OCI-LY3 (cell line): ENCODE results near the gene HDHD3.

ENCODE experiments used
- H2AFZ ChIP-seq: fragments of 200-600, 300-600 bp; shearing (Covaris generic); 2 replicates; pipeline ENCODE4 v1.6.0; 2014; ENCODE audit warnings: antibody characterized with exemption, low read depth, low read length
- H3K27ac ChIP-seq: fragments of 200-600, 300-600 bp; sonication (generic); 2 replicates; pipeline ENCODE4 v1.5.1; 2014; ENCODE audit warnings: mild to moderate bottlenecking, low read length, moderate library complexity, mixed read lengths
- H3K27me3 ChIP-seq: fragments of 200-600, 300-600 bp; sonication (generic); 2 replicates; pipeline ENCODE4 v1.6.1; 2014; ENCODE audit warnings: low read depth, low read length, mixed read lengths
- H3K36me3 ChIP-seq: fragments of 200-600, 300-600 bp; sonication (generic); replicated peaks from 2 replicates; pipeline ENCODE3; 2014; ENCODE audit warnings: low read depth, low read length, mixed read lengths
- H3K4me1 ChIP-seq: fragments of 300-600, 200-600 bp; sonication (generic); 2 replicates; pipeline ENCODE4 v1.6.1; 2014; ENCODE audit warnings: low read length, mixed read lengths
- H3K4me2 ChIP-seq: fragments of 200-600, 300-600 bp; sonication (generic); 2 replicates; pipeline ENCODE4 v1.6.1; 2014; ENCODE audit warnings: low read length, mixed read lengths
- H3K4me3 ChIP-seq: fragments of 300-600, 200-600 bp; sonication (generic); 2 replicates; pipeline ENCODE4 v1.5.1; 2014; ENCODE audit warnings: antibody characterized with exemption, mild to moderate bottlenecking, low read length, moderate library complexity
- H3K79me2 ChIP-seq: fragments of 300-600, 200-600 bp; shearing (Covaris generic); 2 replicates; pipeline ENCODE4 v1.6.1; 2014; ENCODE audit warnings: mild to moderate bottlenecking, low read length, mixed read lengths
- H3K9ac ChIP-seq: fragments of 300-600, 200-600 bp; shearing (Covaris generic); 2 replicates; pipeline ENCODE4 v1.6.0; 2014; ENCODE audit warnings: mild to moderate bottlenecking, low read length, moderate library complexity
- H3K9me3 ChIP-seq: fragments of 200-600, 300-600 bp; shearing (Covaris generic); 2 replicates; pipeline ENCODE4 v1.6.1; 2014; ENCODE audit warnings: low read length, mixed read lengths; ENCODE audit not compliant: insufficient read depth
- H4K20me1 ChIP-seq: fragments of 200-600, 300-600 bp; sonication (generic); 2 replicates; pipeline ENCODE4 v1.6.1; 2016; ENCODE audit warnings: low read length, mixed read lengths; ENCODE audit not compliant: insufficient read depth
- CTCF ChIP-seq: fragments of 200-600, 300-600 bp; sonication (generic); IDR thresholded peaks from 2 replicates; pipeline ENCODE4 v1.5.1; 2014; ENCODE audit warnings: antibody characterized with exemption, low read length, low read depth
- EZH2phosphoT487 ChIP-seq: fragments of 200-600 bp; shearing (Covaris generic); IDR thresholded peaks from 2 replicates; pipeline ENCODE4 v1.6.1; 2018; ENCODE audit warnings: antibody characterized with exemption, mixed run types, low read depth

The HDHD3 gene

DNA sequence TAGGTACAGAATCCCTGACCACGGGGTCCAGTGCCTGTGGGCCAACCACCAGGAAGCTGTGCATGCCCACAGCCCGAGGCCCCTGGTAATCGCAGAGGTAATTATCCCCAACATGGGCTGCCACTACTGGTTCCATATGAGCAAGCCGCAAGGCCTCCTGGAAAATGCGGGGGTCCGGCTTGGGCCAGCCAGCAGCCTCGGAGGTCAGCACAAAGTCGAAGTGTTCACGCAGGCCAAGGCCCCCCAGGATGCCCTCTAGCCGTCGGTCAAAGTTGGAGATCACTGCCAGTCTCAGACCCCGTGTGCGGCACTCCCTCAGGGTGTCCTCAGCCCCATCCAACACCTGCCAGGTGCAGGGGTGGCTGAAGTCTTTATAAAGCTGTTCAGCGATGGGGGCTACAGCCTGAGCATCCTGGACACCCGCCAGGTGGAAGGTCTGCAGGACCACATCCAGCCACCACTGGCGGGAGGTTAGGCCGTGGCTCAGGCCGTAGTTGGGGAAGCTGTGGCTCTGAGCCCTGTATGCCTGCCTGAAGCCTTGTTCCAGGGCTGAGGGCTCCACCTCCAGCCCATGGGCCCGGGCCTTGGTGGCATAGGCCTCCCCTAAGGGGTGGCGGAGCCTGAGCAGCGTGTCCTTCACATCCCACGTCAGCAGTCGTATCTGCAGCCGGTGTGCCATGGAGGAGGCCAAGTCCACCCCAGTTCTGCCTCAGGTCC lies 3.0 kb downstream of the HDHD3 start:
- H3K9ac ChIP-seq: no peak overlapping the region
- no peaks in the 10 kb centered on the region for H3K9me3 ChIP-seq
- TF ChIP-seq CTCF (no peak), EZH2phosphoT487 (no peak)
- peaks cover 32% of the 10 kb centered on the region for H3K36me3 ChIP-seq
- no peaks in the 10 kb centered on the region; the same call in 1 of the 2 replicates for H4K20me1 ChIP-seq
- H2AFZ ChIP-seq: no peak overlapping the region
- H3K27me3 ChIP-seq: no peaks in the 10 kb centered on the region
- H3K79me2 ChIP-seq: peaks cover 11% of the 10 kb centered on the region
- H3K27ac ChIP-seq: no peak overlapping the region
- no peak overlapping the region for H3K4me3 ChIP-seq
- peaks cover 17% of the 10 kb centered on the region for H3K4me1 ChIP-seq
- H3K4me2 ChIP-seq: no peak overlapping the region

DNA sequence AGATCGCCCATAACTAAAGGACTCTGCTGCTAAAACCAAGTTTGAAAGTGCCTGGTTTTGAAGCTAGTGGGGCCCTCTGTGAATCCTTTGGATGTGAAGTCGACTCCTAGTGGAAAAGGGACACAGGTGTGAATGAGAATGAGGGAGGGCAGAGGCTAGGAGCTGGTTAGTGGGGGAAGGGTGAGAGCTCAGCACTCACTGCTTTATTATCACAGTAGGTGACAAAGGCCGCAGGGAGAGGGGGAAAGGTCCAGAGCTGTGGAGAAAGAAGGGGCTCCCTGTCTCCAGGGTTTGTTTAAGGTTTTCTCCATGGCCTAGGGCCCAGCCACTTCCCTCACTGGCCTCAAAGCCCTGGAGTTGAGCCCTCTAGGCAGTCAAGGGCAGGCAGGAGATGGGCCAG lies 3.5 kb downstream of the HDHD3 start:
- H3K4me2 ChIP-seq: no peak overlapping the region
- no peak overlapping the region for H3K27ac ChIP-seq
- H3K9me3 ChIP-seq: no peaks in the 10 kb centered on the region
- no peak overlapping the region for H3K9ac ChIP-seq
- peaks cover 11% of the 10 kb centered on the region for H3K79me2 ChIP-seq
- peaks cover 12% of the 10 kb centered on the region; the same call in 1 of the 2 replicates for H3K4me1 ChIP-seq
- H4K20me1 ChIP-seq: no peaks in the 10 kb centered on the region; the same call in 1 of the 2 replicates
- H3K36me3 ChIP-seq: peaks cover 32% of the 10 kb centered on the region
- no peaks in the 10 kb centered on the region for H3K27me3 ChIP-seq
- H3K4me3 ChIP-seq: no peak overlapping the region
- H2AFZ ChIP-seq: no peak overlapping the region
- TF ChIP-seq EZH2phosphoT487: no peak
- no peak for TF ChIP-seq CTCF

DNA sequence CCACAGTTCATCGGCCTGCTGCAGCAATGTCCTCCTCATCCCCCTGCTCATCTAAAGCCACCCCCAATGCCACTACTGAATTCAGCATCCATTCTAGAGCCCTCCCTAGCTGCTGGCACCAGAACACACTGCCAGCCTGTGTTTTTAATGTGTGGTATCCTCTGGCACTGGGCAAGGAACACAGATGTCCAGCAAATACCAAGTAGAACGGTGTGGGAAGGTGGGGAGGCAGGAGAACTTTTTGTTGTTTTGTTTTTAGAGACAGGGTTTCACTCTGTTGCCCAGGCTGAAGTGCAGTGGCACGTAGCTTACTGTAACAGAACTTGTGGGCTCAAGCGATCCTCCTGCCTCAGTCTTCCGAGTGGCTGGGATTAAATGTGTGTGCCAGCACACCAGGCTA lies 4.7 kb downstream of the HDHD3 start:
- no peaks in the 10 kb centered on the region for H3K9me3 ChIP-seq
- no peak overlapping the region for H3K9ac ChIP-seq
- no peaks in the 10 kb centered on the region for H3K27me3 ChIP-seq
- no peak overlapping the region for H2AFZ ChIP-seq
- peaks cover 11% of the 10 kb centered on the region for H3K79me2 ChIP-seq
- no peak for TF ChIP-seq EZH2phosphoT487
- TF ChIP-seq CTCF: no peak
- H3K4me1 ChIP-seq: peaks cover 4% of the 10 kb centered on the region; the same call in 1 of the 2 replicates
- no peak overlapping the region for H3K4me3 ChIP-seq
- no peak overlapping the region for H3K27ac ChIP-seq
- no peaks in the 10 kb centered on the region; the same call in 1 of the 2 replicates for H4K20me1 ChIP-seq
- H3K36me3 ChIP-seq: peaks cover 32% of the 10 kb centered on the region
- H3K4me2 ChIP-seq: no peak overlapping the region

DNA sequence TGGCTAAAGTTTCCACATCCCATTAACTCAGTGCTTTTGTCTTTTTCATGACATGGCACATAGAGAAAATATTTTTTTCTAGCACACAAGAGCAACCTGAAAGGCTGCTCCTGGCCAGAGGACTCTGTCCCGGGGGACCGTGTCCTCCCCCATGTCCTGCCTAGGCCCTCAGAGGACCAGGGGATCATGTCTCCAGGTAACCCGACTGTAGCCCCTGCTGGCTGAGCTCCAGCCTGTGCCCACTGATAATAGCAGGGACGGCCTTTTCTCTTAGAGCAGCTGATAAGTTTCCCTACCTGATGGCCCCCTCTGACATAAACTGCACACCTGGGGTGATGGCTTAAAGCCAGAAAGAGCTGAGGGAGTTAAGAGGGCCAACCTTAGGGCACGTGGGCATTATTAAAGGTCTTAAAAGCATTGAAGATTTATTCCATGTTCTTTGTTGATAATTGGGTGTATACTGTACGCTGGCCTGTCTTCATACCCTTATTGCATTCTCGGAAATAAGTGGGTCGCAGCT lies 5.9 kb downstream of the HDHD3 start:
- no peak for TF ChIP-seq EZH2phosphoT487
- no peak for TF ChIP-seq CTCF
- Histone ChIP-seq H3K36me3 (peaks cover 32% of the 10 kb centered on the region), H3K9me3 (no peaks in the 10 kb centered on the region), H3K4me1 (peaks cover 4% of the 10 kb centered on the region; the same call in 1 of the 2 replicates), H4K20me1 (no peaks in the 10 kb centered on the region; the same call in 1 of the 2 replicates), H3K27ac (no peak overlapping the region), H2AFZ (no peak overlapping the region), H3K4me2 (no peak overlapping the region), H3K79me2 (peaks cover 6% of the 10 kb centered on the region), H3K9ac (no peak overlapping the region), H3K27me3 (no peaks in the 10 kb centered on the region), H3K4me3 (no peak overlapping the region)
